DND-41 (cell line): Measurements from ENCODE around the gene SEMA3B.

Experiments
- EZH2 ChIP-seq: IDR thresholded peaks from 3 replicates; pipeline ENCODE4 v1.6.1; 2012; ENCODE audit warnings: borderline replicate concordance, low read depth, mild to moderate bottlenecking, moderate library complexity, low read length, inconsistent platforms; ENCODE audit not compliant: severe bottlenecking
- TF ChIP-seq, protein P1 (sequence below): IDR thresholded peaks from 2 replicates; pipeline ENCODE4 v1.5.1; 2012; ENCODE audit warnings: borderline replicate concordance, low read length, moderate library complexity, mild to moderate bottlenecking; ENCODE audit not compliant: poor library complexity, severe bottlenecking; ENCODE audit errors: extremely low read depth

DNA sequence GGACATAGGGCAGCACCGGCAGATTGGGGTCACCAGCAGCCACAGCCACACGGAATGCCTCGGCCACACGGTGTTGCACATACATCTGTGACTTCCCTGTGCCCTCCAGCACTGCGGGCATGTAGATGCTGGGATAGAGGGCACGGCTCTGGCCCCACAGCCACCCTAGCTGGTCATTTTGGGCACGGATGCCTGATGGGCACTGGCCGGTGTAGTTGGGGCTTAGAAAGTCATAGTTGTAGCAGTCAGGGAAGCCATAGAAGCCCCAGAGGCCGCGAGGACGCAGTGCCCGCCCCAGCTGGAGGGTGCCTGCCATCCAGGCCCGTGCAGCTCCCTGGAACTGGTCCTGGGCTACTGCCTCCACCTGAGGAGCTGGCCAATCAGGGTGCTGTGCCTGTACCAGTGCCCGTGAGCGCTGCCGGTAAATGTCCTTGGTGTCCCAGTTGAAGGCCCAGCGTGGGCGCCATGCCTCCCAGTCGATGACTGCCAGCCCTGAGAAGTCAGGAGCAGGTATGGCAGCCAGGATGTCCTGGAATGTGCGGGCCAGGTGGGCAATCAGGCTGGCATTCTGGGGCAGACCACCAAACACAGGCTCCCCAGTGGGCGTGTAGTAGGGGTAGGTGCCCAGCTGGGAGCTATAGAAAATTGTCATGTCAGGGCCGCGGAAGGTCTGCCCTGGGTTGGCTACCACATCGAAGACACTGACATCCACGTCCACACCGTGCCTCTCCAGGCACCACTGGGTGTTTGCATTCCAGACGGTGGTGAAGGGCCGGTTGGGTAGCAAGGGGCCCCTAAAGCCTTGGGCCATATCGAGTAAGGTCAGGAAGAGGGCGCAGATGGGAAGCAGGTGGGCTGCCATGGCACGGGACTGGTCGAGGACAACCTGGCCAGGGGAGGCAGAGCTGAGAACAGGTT lies 33.4 kb downstream of the SEMA3B start:
- TF ChIP-seq, protein P1, sequence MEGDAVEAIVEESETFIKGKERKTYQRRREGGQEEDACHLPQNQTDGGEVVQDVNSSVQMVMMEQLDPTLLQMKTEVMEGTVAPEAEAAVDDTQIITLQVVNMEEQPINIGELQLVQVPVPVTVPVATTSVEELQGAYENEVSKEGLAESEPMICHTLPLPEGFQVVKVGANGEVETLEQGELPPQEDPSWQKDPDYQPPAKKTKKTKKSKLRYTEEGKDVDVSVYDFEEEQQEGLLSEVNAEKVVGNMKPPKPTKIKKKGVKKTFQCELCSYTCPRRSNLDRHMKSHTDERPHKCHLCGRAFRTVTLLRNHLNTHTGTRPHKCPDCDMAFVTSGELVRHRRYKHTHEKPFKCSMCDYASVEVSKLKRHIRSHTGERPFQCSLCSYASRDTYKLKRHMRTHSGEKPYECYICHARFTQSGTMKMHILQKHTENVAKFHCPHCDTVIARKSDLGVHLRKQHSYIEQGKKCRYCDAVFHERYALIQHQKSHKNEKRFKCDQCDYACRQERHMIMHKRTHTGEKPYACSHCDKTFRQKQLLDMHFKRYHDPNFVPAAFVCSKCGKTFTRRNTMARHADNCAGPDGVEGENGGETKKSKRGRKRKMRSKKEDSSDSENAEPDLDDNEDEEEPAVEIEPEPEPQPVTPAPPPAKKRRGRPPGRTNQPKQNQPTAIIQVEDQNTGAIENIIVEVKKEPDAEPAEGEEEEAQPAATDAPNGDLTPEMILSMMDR: no peak
- TF ChIP-seq EZH2: no peak
